ENCODE measurements around the gene NAV1. TPM values are rescaled to one million over a fixed set of nuclear protein-coding genes. Genes with fewer than 3 reads are reported as not detected.

NAV1 gene
- total RNA-seq, 2 experiments from 2014 or later = 1.6 to 2.1 TPM

- H3K9me3 Mint-ChIP-seq = no peaks in the 10 kb centered on the region
- intact Hi-C loops (cut with micrococcal nuclease) = no loop called here
- H3K4me1 Mint-ChIP-seq (ENCODE audit: low read depth) = peaks cover 33% of the 10 kb centered on the region
- peak overlapping the region; percentile 92 for H3K4me3 Mint-ChIP-seq
- no peaks in the 10 kb centered on the region for H3K27me3 Mint-ChIP-seq
- H3K36me3 Mint-ChIP-seq (ENCODE audit: low read depth) = no peaks in the 10 kb centered on the region
- ATAC-seq (no peak), DNase-seq (no peak)
- ChIA-PET CTCF (interaction anchor here (1.3 to 30.4 kb wide), 4 partner anchors 1 to 70 kb away, joined by 5 to 796 read pairs (median 404); partner anchors contain the start of gene CSRP1), POLR2A (interaction anchor here (1.0 to 2.4 kb wide), 5 partner anchors 16 to 24 kb away, joined by 3 to 7 read pairs (median 4); no protein-coding TSS in a partner anchor)
- no peak for TF ChIP-seq CTCF (IDR thresholded peaks at IDR 0.05)
- peak overlapping the region; percentile 79 for H3K27ac Mint-ChIP-seq
Observed at GRCh38 chr1:201506092-201506491, 32.8 kb upstream of the NAV1 start.

DNA sequence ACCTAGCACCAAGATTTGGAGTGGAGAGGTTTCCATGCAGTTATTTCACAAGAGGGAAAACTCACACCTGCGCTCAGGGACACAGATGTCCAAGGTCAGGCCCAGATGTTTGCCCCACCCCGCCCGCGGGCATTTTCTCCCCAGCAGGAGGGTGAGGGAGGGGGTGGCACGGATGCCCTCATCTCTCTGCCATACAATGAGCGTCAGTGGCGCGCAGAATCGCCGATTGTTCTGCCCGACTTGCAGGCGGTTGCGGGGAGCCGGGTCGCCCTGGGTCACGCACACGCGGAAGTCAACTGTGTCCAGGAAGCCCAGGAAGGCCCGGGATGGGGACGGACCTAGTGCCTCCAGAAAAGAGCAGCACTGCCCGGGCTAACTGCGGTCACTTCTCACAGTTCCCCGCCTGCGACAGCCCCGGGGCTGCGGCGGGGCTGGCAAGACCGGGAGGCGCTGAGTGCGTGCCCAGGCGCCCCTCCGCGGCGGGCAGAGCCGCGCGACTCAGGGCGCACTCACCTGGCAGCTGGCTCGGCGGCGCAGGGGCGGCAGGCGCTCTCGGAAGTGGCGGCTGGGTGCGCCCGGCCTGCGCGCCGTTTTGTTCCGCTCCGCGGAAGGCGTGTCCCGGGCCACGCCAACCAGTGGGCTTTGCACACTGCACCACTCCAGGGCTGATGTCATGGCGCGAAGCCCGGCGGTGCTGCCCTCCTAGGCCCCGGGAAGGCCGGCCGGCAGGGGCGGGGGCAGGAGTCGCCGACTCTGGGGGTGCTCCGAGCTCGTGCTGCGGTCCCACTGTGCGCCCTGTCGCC is 32.2 kb upstream of the NAV1 start, which contains the start of gene CSRP1:
TSS of gene CSRP1 (minus strand) at position 567 of the 803 bp plus-strand sequence. CDS start 10,820 bp downstream, outside the sequence.
- Mint-ChIP-seq H3K36me3 (ENCODE audit: low read depth) (no peaks in the 10 kb centered on the region), H3K9me3 (no peaks in the 10 kb centered on the region), H3K27me3 (no peaks in the 10 kb centered on the region), H3K27ac (peak within 1 kb of the TSS; percentile 92), H3K4me3 (peak within 1 kb of the TSS; percentile 92), H3K4me1 (ENCODE audit: low read depth) (peaks cover 33% of the 10 kb centered on the region)
- DNase-seq (peak; percentile 89), ATAC-seq (peak; percentile 97)
- ChIA-PET POLR2A (interaction anchor here (0.6 to 2.4 kb wide), 8 partner anchors 8 to 26 kb away, joined by 3 to 8 read pairs (median 6); no protein-coding TSS in a partner anchor), CTCF (interaction anchor here (1.0 to 30.4 kb wide), 5 partner anchors 9 to 71 kb away, joined by 4 to 796 read pairs (median 6); no protein-coding TSS in a partner anchor)
- no peak for TF ChIP-seq CTCF (IDR thresholded peaks at IDR 0.05)
- intact Hi-C loops (cut with micrococcal nuclease) = no loop called here

DNA sequence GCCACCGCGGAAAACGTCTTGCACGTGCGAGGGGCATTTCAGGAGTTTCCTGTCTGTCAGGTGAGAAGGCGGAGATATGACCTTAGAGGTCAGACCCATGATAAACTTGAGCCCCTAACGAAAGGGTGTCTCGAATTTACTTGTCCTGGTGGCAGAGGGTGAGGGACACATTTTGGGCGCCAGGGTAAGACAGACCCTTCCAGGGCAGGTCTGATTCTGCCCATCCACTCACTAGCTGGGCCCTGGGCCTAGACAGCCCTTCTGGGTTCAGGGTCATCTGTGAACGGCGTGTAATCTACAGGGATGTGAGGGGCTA is 31.6 kb upstream of the NAV1 start:
- TF ChIP-seq CTCF (IDR thresholded peaks at IDR 0.05) = no peak
- no peaks in the 10 kb centered on the region for H3K9me3 Mint-ChIP-seq
- ATAC-seq (peak; percentile 23), DNase-seq (no peak)
- peaks cover 33% of the 10 kb centered on the region for H3K4me1 Mint-ChIP-seq (ENCODE audit: low read depth)
- CTCF ChIA-PET = interaction anchor here (1.0 to 30.4 kb wide), 4 partner anchors 8 to 72 kb away, joined by 4 to 796 read pairs (median 10); no protein-coding TSS in a partner anchor
- H3K36me3 Mint-ChIP-seq (ENCODE audit: low read depth) = no peaks in the 10 kb centered on the region
- H3K27me3 Mint-ChIP-seq = no peaks in the 10 kb centered on the region
- H3K27ac Mint-ChIP-seq = peak overlapping the region; percentile 92
- intact Hi-C loops (cut with micrococcal nuclease) = no loop called here
- POLR2A ChIA-PET = interaction anchor here (0.7 to 2.4 kb wide), 6 partner anchors 9 to 27 kb away, joined by 3 to 8 read pairs (median 6); no protein-coding TSS in a partner anchor
- peak overlapping the region; percentile 92 for H3K4me3 Mint-ChIP-seq

DNA sequence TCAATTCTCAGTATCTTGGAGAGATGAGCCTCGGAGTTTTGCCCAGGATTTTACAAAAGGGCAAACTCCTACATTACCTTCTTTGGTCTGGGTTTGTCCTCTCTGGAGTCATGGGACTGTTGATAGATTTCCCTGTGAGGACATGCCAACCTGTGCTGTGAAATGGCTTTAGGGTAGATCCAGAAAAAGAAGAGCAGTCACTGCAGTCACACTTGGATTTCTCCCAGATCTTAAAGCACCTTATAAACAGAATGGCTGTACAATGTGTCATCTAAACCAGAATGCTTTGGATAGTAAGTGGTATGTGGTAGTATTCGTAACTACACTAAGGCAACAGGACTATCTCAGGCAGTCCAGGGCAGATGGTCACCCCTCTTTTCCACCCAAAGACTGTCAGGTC is 30.1 kb upstream of the NAV1 start:
- no peaks in the 10 kb centered on the region for H3K9me3 Mint-ChIP-seq
- intact Hi-C loops (cut with micrococcal nuclease) = no loop called here
- H3K4me1 Mint-ChIP-seq (ENCODE audit: low read depth) = peaks cover 28% of the 10 kb centered on the region
- no peak overlapping the region for H3K27ac Mint-ChIP-seq
- TF ChIP-seq CTCF (IDR thresholded peaks at IDR 0.05) = no peak
- no peaks in the 10 kb centered on the region for H3K36me3 Mint-ChIP-seq (ENCODE audit: low read depth)
- no peak for DNase-seq
- ChIA-PET CTCF (interaction anchor here (1.0 to 30.4 kb wide), 3 partner anchors 17 to 73 kb away, joined by 3 to 796 read pairs (median 114); no protein-coding TSS in a partner anchor), POLR2A (no interaction called here)
- no peak overlapping the region for H3K4me3 Mint-ChIP-seq
- no peaks in the 10 kb centered on the region for H3K27me3 Mint-ChIP-seq
- ATAC-seq = no peak

All from activated CD8-positive, alpha-beta T cell treated with anti-CD3 and anti-CD28 coated beads for 36 hours (primary cell).